ENCODE measurements around the gene RAP2A.

DNA sequence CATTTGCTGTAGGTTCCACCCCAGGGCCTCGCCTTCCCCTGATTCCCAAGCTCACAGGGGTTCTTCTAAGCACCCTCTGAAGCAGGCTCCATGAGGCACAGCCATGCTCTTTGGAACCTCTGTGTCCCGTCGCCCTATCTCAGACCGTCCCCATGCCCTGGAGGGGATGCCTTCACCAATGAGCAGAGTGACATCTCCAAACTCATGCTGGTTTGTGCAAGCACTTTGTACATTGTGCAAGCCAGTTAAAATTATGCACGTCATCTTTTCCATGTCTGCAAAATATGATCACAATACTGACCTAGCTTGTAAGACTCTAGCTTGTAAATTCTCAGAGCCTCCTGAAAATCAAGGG is 46.5 kb upstream of the RAP2A start:
- TF ChIP-seq CTCF (IDR thresholded peaks at IDR 0.05): no peak
- TF ChIP-seq POLR2A (IDR thresholded peaks at IDR 0.05): no peak
